Liver (tissue), 9 donors: ENCODE measurements around the gene LTBP4. TPM values are rescaled to one million over a fixed set of nuclear protein-coding genes. Genes with fewer than 3 reads are reported as not detected.

Experiments
- DNase-seq: peaks from one replicate; pipeline ENCODE4 v3.0.0-alpha.2; 2017; ENCODE audit warnings: low spot score
- H3K27ac ChIP-seq, 2 donors: one replicate each; pipeline ENCODE4 v1.7.0; 2013; ENCODE audit warnings: inconsistent platforms in 2 of 2, low read length in 2 of 2, control low read depth in 1 of 2, low read depth in 1 of 2, mild to moderate bottlenecking in 1 of 2
- H3K27me3 ChIP-seq, 4 donors: one replicate each; pipeline versions ENCODE4 v1.6.1 to v1.7.0; 2013; ENCODE audit warnings: low read length in 3 of 4, inconsistent platforms in 1 of 4, mild to moderate bottlenecking in 1 of 4, moderate library complexity in 1 of 4; ENCODE audit not compliant: control insufficient read depth in 4 of 4, insufficient read depth in 4 of 4
- H3K36me3 ChIP-seq, 4 donors: one replicate each; pipeline versions ENCODE4 v1.6.1 to v1.7.0; 2013; ENCODE audit warnings: low read length in 3 of 4, mild to moderate bottlenecking in 3 of 4, low read depth in 1 of 4, moderate library complexity in 1 of 4; ENCODE audit not compliant: control insufficient read depth in 4 of 4, insufficient read depth in 3 of 4
- H3K4me1 ChIP-seq, 4 donors: one replicate each; pipeline versions ENCODE4 v1.6.1 to v1.7.0; 2013; ENCODE audit warnings: low read length in 3 of 4, mild to moderate bottlenecking in 3 of 4, moderate library complexity in 1 of 4; ENCODE audit not compliant: control insufficient read depth in 4 of 4, insufficient read depth in 4 of 4
- H3K4me3 ChIP-seq, 3 donors: one replicate each; pipeline versions ENCODE4 v1.6.1 to v1.7.0; 2013; ENCODE audit warnings: low read length in 3 of 3, control low read depth in 1 of 3, low read depth in 1 of 3, mild to moderate bottlenecking in 1 of 3
- H3K9ac ChIP-seq, 2 donors: one replicate each; pipeline ENCODE4 v1.7.0; 2013; ENCODE audit warnings: low read length in 2 of 2, mild to moderate bottlenecking in 2 of 2, moderate library complexity in 2 of 2, control low read depth in 1 of 2, low read depth in 1 of 2
- H3K9me3 ChIP-seq, 4 donors: one replicate each; pipeline versions ENCODE4 v1.6.1 to v1.7.0; 2013; ENCODE audit warnings: low read length in 3 of 4; ENCODE audit not compliant: control insufficient read depth in 4 of 4
- ATF3 ChIP-seq: IDR thresholded peaks from 2 replicates; pipeline ENCODE4 v1.6.1; 2016; ENCODE audit warnings: antibody characterized with exemption
- CTCF ChIP-seq: fragments of 150-350 bp; IDR thresholded peaks from 2 replicates; pipeline ENCODE4 v1.5.1; 2017; ENCODE audit warnings: improper control_type of control experiment, low read depth, low read length; ENCODE audit not compliant: missing input control
- EGR1 ChIP-seq, 2 donors: IDR thresholded peaks; 2 replicates each; pipeline ENCODE4 v1.6.1; 2016 to 2018; ENCODE audit warnings: antibody characterized with exemption in 2 of 2, low read depth in 2 of 2
- FOXA1 ChIP-seq: IDR thresholded peaks from 2 replicates; pipeline ENCODE4 v1.6.1; 2016; ENCODE audit warnings: antibody characterized with exemption
- FOXA2 ChIP-seq: IDR thresholded peaks from 2 replicates; pipeline ENCODE4 v1.6.1; 2016; ENCODE audit warnings: antibody characterized with exemption
- GABPA ChIP-seq, 2 donors: IDR thresholded peaks in 1 of 2; conservative IDR thresholded peaks in 1 of 2; 2 replicates each; pipeline ENCODE4 v1.6.1; 2016; ENCODE audit warnings: antibody characterized with exemption in 2 of 2, mild to moderate bottlenecking in 1 of 2, moderate library complexity in 1 of 2
- HNF4A ChIP-seq, 2 donors: conservative IDR thresholded peaks; 2 replicates each; pipeline ENCODE4 v1.6.1; 2016; ENCODE audit warnings: antibody characterized with exemption in 2 of 2, mild to moderate bottlenecking in 2 of 2
- HNF4G ChIP-seq: IDR thresholded peaks from 2 replicates; pipeline ENCODE4 v1.6.1; 2016; ENCODE audit warnings: antibody characterized with exemption
- JUND ChIP-seq, 2 donors: IDR thresholded peaks; 2 replicates each; pipeline ENCODE4 v1.6.1; 2016; ENCODE audit warnings: antibody characterized with exemption in 2 of 2
- MAX ChIP-seq: IDR thresholded peaks from 2 replicates; pipeline ENCODE4 v1.6.1; 2016; ENCODE audit warnings: antibody characterized with exemption
- NR2F2 ChIP-seq: IDR thresholded peaks from 2 replicates; pipeline ENCODE4 v1.6.1; 2016; ENCODE audit warnings: antibody characterized with exemption
- RAD21 ChIP-seq, 2 donors: IDR thresholded peaks; 2 replicates each; pipeline ENCODE4 v1.6.1; 2016; ENCODE audit warnings: antibody characterized with exemption in 2 of 2, mild to moderate bottlenecking in 2 of 2
- REST ChIP-seq: IDR thresholded peaks from 2 replicates; pipeline ENCODE4 v1.6.1; 2016; ENCODE audit warnings: antibody characterized with exemption, mild to moderate bottlenecking
- RXRA ChIP-seq, 2 donors: IDR thresholded peaks; 2 replicates each; pipeline ENCODE4 v1.6.1; 2017 to 2018; ENCODE audit warnings: antibody characterized with exemption in 2 of 2, mild to moderate bottlenecking in 1 of 2
- SP1 ChIP-seq: IDR thresholded peaks from 2 replicates; pipeline ENCODE4 v1.6.1; 2018; ENCODE audit warnings: antibody characterized with exemption, mild to moderate bottlenecking
- TAF1 ChIP-seq: conservative IDR thresholded peaks from 2 replicates; pipeline ENCODE4 v1.6.1; 2016; ENCODE audit warnings: antibody characterized with exemption, mild to moderate bottlenecking
- YY1 ChIP-seq: IDR thresholded peaks from 2 replicates; pipeline ENCODE4 v1.6.1; 2016; ENCODE audit warnings: antibody characterized with exemption, mild to moderate bottlenecking
- ZBTB33 ChIP-seq: IDR thresholded peaks from 2 replicates; pipeline ENCODE4 v1.6.1; 2016; ENCODE audit warnings: antibody characterized with exemption
- WGBS: extraction: QIAGEN DNeasy Blood & Tissue Kit; methylation state at CpG from one replicate; pipeline ENCODE4 v1.1.7; 2013; 5-methylcytosine and 5-hydroxymethylcytosine counted together
- polyA plus RNA-seq, 2 donors: library from polyadenylated mRNA; stranded (reverse) in 1 of 2; unstranded in 1 of 2; fragments of 200-250 nt in 1 of 2; fragments of >200 nt in 1 of 2; fragmentation: Nextera tagmentation in 1 of 2; extraction: Ambion mirVana in 1 of 2; gene quantifications; one replicate each; pipeline versions ENCODE4 v1.2.1 to v1.2.3, GENCODE V29; 2013 to 2015
- total RNA-seq, 2 donors: library from RNA; depleted of rRNA; stranded (reverse); fragments of >200 nt; gene quantifications; one replicate each; pipeline ENCODE4 v1.2.3, GENCODE V29; 2014
- donor health status: healthy.
- donor health status: healthy.
- donor health status: healthy.
- donor health status: healthy.
- donor health status: healthy.

LTBP4 gene
- total and polyA plus RNA-seq, 4 donors = 9.6 to 28.7 (median 17.8) TPM

GRCh38 chr19:40594657-40595091 is 6.5 kb upstream of the LTBP4 start:
- TF ChIP-seq FOXA2 (no peak), SP1 (no peak), HNF4A (conservative IDR thresholded peaks at IDR 0.05) (no peak), GABPA (IDR thresholded peaks at IDR 0.05 in 1 of 2, conservative IDR thresholded peaks at IDR 0.05 in 1 of 2) (no peak), JUND (IDR thresholded peaks at IDR 0.05) (no peak), ATF3 (no peak), YY1 (no peak), NR2F2 (no peak), REST (no peak), CTCF (no peak), FOXA1 (no peak), MAX (no peak), HNF4G (no peak), ZBTB33 (no peak), RAD21 (IDR thresholded peaks at IDR 0.05) (no peak), TAF1 (no peak), EGR1 (IDR thresholded peaks at IDR 0.05; ENCODE audit: low read depth in 2 of 2) (no peak), RXRA (IDR thresholded peaks at IDR 0.05) (no peak)
- Histone ChIP-seq H3K36me3 (no peaks in the 10 kb centered on the region), H3K27ac (no peak overlapping the region), H3K9me3 (no peaks in the 10 kb centered on the region), H3K27me3 (peaks cover 0 to 10% (median 3%) of the 10 kb centered on the region in 4 donors), H3K4me1 (peaks cover 0 to 14% (median 6%) of the 10 kb centered on the region in 4 donors), H3K9ac (no peak overlapping the region), H3K4me3 (no peak overlapping the region)
- no peak for DNase-seq
- WGBS = 37% methylated on average over 13 of the region's 13 CpGs
